Neutrophil (primary cell): ENCODE data around the gene PNMA6E.

Experiments
- H3K27ac ChIP-seq: fragments of 200-600 bp; sonication (generic); 2 replicates; pipeline ENCODE4 v1.5.1; 2016; ENCODE audit warnings: mild to moderate bottlenecking, moderate library complexity
- H3K27me3 ChIP-seq: fragments of 200-600 bp; sonication (generic); 2 replicates; pipeline ENCODE4 v1.6.0; 2016; ENCODE audit warnings: mild to moderate bottlenecking
- H3K36me3 ChIP-seq: fragments of 200-600 bp; sonication (generic); 2 replicates; pipeline ENCODE4 v1.5.1; 2017
- H3K4me1 ChIP-seq, 2 experiments: fragments of 200-600 bp in 1 of 2; sonication (generic) in 1 of 2; 1 replicate in 1 of 2; 2 replicates in 1 of 2; pipeline versions ENCODE4 v1.5.1 to v1.6.1; 2013 to 2016; ENCODE audit warnings: low read depth in 1 of 2, low read length in 1 of 2, mild to moderate bottlenecking in 1 of 2, moderate library complexity in 1 of 2; ENCODE audit not compliant: control insufficient read depth in 1 of 2, insufficient read depth in 1 of 2
- H3K4me3 ChIP-seq, 2 experiments: fragments of 200-600 bp in 1 of 2; sonication (generic) in 1 of 2; 1 replicate in 1 of 2; 2 replicates in 1 of 2; pipeline ENCODE4 v1.5.1; 2013 to 2016; ENCODE audit warnings: low read depth in 1 of 2, low read length in 1 of 2, mild to moderate bottlenecking in 1 of 2, moderate library complexity in 1 of 2
- H3K9me3 ChIP-seq: fragments of 200-600 bp; sonication (generic); 2 replicates; pipeline ENCODE4 v1.5.1; 2016
- CTCF ChIP-seq: fragments of 200-600 bp; sonication (generic); IDR thresholded peaks from 2 replicates; pipeline ENCODE4 v1.5.1; 2016; ENCODE audit warnings: antibody characterized with exemption

The PNMA6E gene

GRCh38 chrX:153370293-153371055, 30.7 kb downstream of the PNMA6E start:
- H3K36me3 ChIP-seq, result no peaks in the 10 kb centered on the region
- no peaks in the 10 kb centered on the region for H3K27me3 ChIP-seq
- H3K9me3 ChIP-seq, result no peaks in the 10 kb centered on the region
- H3K27ac ChIP-seq, result no peak overlapping the region
- TF ChIP-seq CTCF, result no peak
- H3K4me3 ChIP-seq, result no peak overlapping the region
- H3K4me1 ChIP-seq, result no peaks in the 10 kb centered on the region

- Histone ChIP-seq H3K27me3 (peaks cover 7% of the 10 kb centered on the region), H3K9me3 (no peaks in the 10 kb centered on the region), H3K4me1 (no peaks in the 10 kb centered on the region), H3K36me3 (no peaks in the 10 kb centered on the region), H3K27ac (no peak overlapping the region), H3K4me3 (no peak overlapping the region)
- no peak for TF ChIP-seq CTCF
These were observed 34.1 kb downstream of the PNMA6E start for GRCh38 chrX:153366878-153367538.

- Histone ChIP-seq H3K36me3 (no peaks in the 10 kb centered on the region), H3K27ac (no peak overlapping the region), H3K27me3 (peaks cover 7% of the 10 kb centered on the region), H3K4me1 (no peaks in the 10 kb centered on the region), H3K9me3 (no peaks in the 10 kb centered on the region), H3K4me3 (no peak overlapping the region)
- no peak for TF ChIP-seq CTCF
These were observed 35.0 kb downstream of the PNMA6E start for GRCh38 chrX:153366119-153366518.

- Histone ChIP-seq H3K36me3 (no peaks in the 10 kb centered on the region), H3K27ac (no peak overlapping the region), H3K9me3 (no peaks in the 10 kb centered on the region), H3K4me3 (no peak overlapping the region), H3K27me3 (peaks cover 7% of the 10 kb centered on the region), H3K4me1 (no peaks in the 10 kb centered on the region)
- no peak for TF ChIP-seq CTCF
These were observed 35.5 kb downstream of the PNMA6E start for GRCh38 chrX:153365670-153366069.

GRCh38 chrX:153361781-153362397, 39.3 kb downstream of the PNMA6E start:
- H3K27ac ChIP-seq, result no peak overlapping the region

More at GRCh38 chrX:153361781-153362397, 39.3 kb downstream of the PNMA6E start:
- H3K36me3 ChIP-seq, result no peaks in the 10 kb centered on the region
- no peak overlapping the region for H3K4me3 ChIP-seq
- no peaks in the 10 kb centered on the region for H3K9me3 ChIP-seq
- TF ChIP-seq CTCF, result no peak
- peaks cover 7% of the 10 kb centered on the region for H3K27me3 ChIP-seq
- no peaks in the 10 kb centered on the region for H3K4me1 ChIP-seq
